HepG2 (cell line): ENCODE measurements around the gene SYNE2. TPM values are rescaled to one million over a fixed set of nuclear protein-coding genes. Genes with fewer than 3 reads are reported as not detected.

Source experiments
- ATAC-seq: fragments of 200-7000 bp; cut with Tn5 transposase; 3 replicates; pipeline ENCODE4 v1.9.1; 2020; ENCODE audit warnings: mild to moderate bottlenecking, moderate library complexity
- BruUV-seq: library from RNA; stranded (reverse); fragments of 400-500 nt; replicated peaks from 2 replicates; lab custom pipeline; 2021; lab: Mats Ljungman, UMichigan
- CTCF ChIA-PET: fragments of 300-600 bp; formaldehyde crosslinking; extraction: SDS; loops from one replicate; lab custom pipeline; 2021; ENCODE audit warnings: low total read pairs, inconsistent platforms, low intra/inter-chr PET ratio; lab: Yijun Ruan, JAX
- POLR2A ChIA-PET: fragments of 350-600 bp; sonication (Branson Sonifier 250); formaldehyde crosslinking; loops from one replicate; lab custom pipeline; 2020; ENCODE audit warnings: antibody characterized with exemption, inconsistent platforms; lab: Yijun Ruan, JAX
- DNase-seq: peaks from one replicate; pipeline ENCODE4 v3.0.0-alpha.2; 2015; ENCODE audit warnings: low spot score
- FAIRE-seq: peaks from 3 replicates; lab custom pipeline; 2011; peaks lifted over from hg19 to GRCh38; lab: Jason Lieb, UNC
- H2AFZ ChIP-seq: one replicate; pipeline ENCODE4 v1.6.1; 2011; ENCODE audit warnings: low read length, inconsistent platforms
- H3K27ac ChIP-seq: fragments of 300-600 bp; 3 replicates; pipeline ENCODE4 v1.8.0; 2011; ENCODE audit warnings: mixed run types, mild to moderate bottlenecking, mixed read lengths, low read length, inconsistent platforms; ENCODE audit not compliant: insufficient read depth; ENCODE audit errors: extremely low read length
- H3K27me3 ChIP-seq, 2 experiments: fragments of 200-600 bp in 1 of 2; 2 replicates in 1 of 2; 3 replicates in 1 of 2; pipeline versions ENCODE4 v1.6.0 to v1.8.0; 2011; ENCODE audit warnings: low read length in 2 of 2, mild to moderate bottlenecking in 2 of 2, moderate library complexity in 2 of 2, inconsistent platforms in 1 of 2; ENCODE audit not compliant: insufficient read depth in 2 of 2, control insufficient read depth in 1 of 2
- H3K36me3 ChIP-seq, 2 experiments: fragments of 200-600 bp in 1 of 2; replicated peaks in 1 of 2; 2 replicates in 1 of 2; 3 replicates in 1 of 2; pipeline versions ENCODE4 v1.5.1 to v1.8.0; 2011; ENCODE audit warnings: low read length in 2 of 2, inconsistent platforms in 1 of 2; ENCODE audit not compliant: insufficient read depth in 2 of 2, control insufficient read depth in 1 of 2
- H3K4me1 ChIP-seq: 2 replicates; pipeline ENCODE4 v1.5.1; 2012; ENCODE audit warnings: low read length, inconsistent platforms; ENCODE audit not compliant: insufficient read depth
- H3K4me2 ChIP-seq: 2 replicates; pipeline ENCODE4 v1.6.0; 2011; ENCODE audit warnings: low read depth, low read length, inconsistent platforms
- H3K4me3 ChIP-seq, 3 experiments: fragments of 200-600 bp in 1 of 3; sonication (generic), shearing (Covaris generic) in 1 of 3; replicated peaks in 1 of 3; 2 replicates each; pipeline ENCODE4 v1.5.1; 2011 to 2016; ENCODE audit warnings: low read length in 3 of 3, inconsistent platforms in 2 of 3, low read depth in 2 of 3, mild to moderate bottlenecking in 2 of 3, control low read depth in 1 of 3, mixed read lengths in 1 of 3; ENCODE audit not compliant: insufficient read depth in 1 of 3
- H3K79me2 ChIP-seq: one replicate; pipeline ENCODE4 v1.6.1; 2011; ENCODE audit warnings: low read length, inconsistent platforms; ENCODE audit not compliant: insufficient read depth
- H3K9ac ChIP-seq: 2 replicates; pipeline ENCODE4 v1.6.0; 2011; ENCODE audit warnings: mild to moderate bottlenecking, low read depth, low read length, inconsistent platforms; ENCODE audit not compliant: insufficient read depth
- H3K9me3 ChIP-seq: 2 replicates; pipeline ENCODE4 v1.5.1; 2012; ENCODE audit warnings: mild to moderate bottlenecking, low read length
- H4K20me1 ChIP-seq: 2 replicates; pipeline ENCODE4 v1.6.0; 2011; ENCODE audit warnings: inconsistent platforms, mild to moderate bottlenecking, low read length, moderate library complexity; ENCODE audit not compliant: insufficient read depth
- ARHGAP35 ChIP-seq: sonication (generic); formaldehyde crosslinking; IDR thresholded peaks from 2 replicates; pipeline ENCODE4 v1.9.0; 2022; ENCODE audit warnings: mild to moderate bottlenecking, inconsistent platforms, moderate library complexity, missing genetic modification reagents, borderline replicate concordance
- ARID2 ChIP-seq: sonication (generic); formaldehyde crosslinking; IDR thresholded peaks from 2 replicates; pipeline ENCODE4 v1.8.1; 2022; ENCODE audit warnings: mild to moderate bottlenecking, missing genetic modification reagents, borderline replicate concordance
- CCAR2 ChIP-seq: fragments of 200-400 bp; formaldehyde crosslinking; optimal IDR thresholded peaks from 2 replicates; pipeline ENCODE3; 2018; ENCODE audit warnings: low read depth, mild to moderate bottlenecking, low read length, moderate library complexity
- CEBPG ChIP-seq: IDR thresholded peaks from 2 replicates; pipeline ENCODE4 v1.6.1; 2016
- CENPT ChIP-seq: sonication (generic); formaldehyde crosslinking; IDR thresholded peaks from 2 replicates; pipeline ENCODE4 v1.8.0; 2022; ENCODE audit warnings: low read depth, mild to moderate bottlenecking, moderate library complexity, missing genetic modification reagents
- SIN3B ChIP-seq: fragments of 150-350 bp; IDR thresholded peaks from 2 replicates; pipeline ENCODE4 v1.6.1; 2014; ENCODE audit warnings: low read length
- TAF15 ChIP-seq: fragments of 200-400 bp; formaldehyde crosslinking; IDR thresholded peaks from one replicate; pipeline ENCODE4 v1.6.1; 2018; ENCODE audit warnings: mild to moderate bottlenecking, low read depth, low read length; ENCODE audit not compliant: poor library complexity, severe bottlenecking
- TEAD2 ChIP-seq: sonication (generic); formaldehyde crosslinking; IDR thresholded peaks from 2 replicates; pipeline ENCODE4 v1.9.0; 2021; ENCODE audit warnings: missing genetic modification reagents
- ZNF264 ChIP-seq: sonication (generic); formaldehyde crosslinking; IDR thresholded peaks from 2 replicates; pipeline ENCODE4 v1.4.0; 2020; ENCODE audit warnings: missing genetic modification reagents
- ZNF292 ChIP-seq: sonication (generic); formaldehyde crosslinking; IDR thresholded peaks from 2 replicates; pipeline ENCODE4 v1.8.1; 2022; ENCODE audit warnings: mild to moderate bottlenecking, low read depth, missing genetic modification reagents, borderline replicate concordance
- ZNF460 ChIP-seq: sonication (generic); formaldehyde crosslinking; IDR thresholded peaks from 2 replicates; pipeline ENCODE4 v1.5.1; 2020; ENCODE audit warnings: missing genetic modification reagents, mild to moderate bottlenecking, borderline replicate concordance
- ZNF550 ChIP-seq: sonication (generic); formaldehyde crosslinking; IDR thresholded peaks from 2 replicates; pipeline ENCODE4 v1.4.0; 2020; ENCODE audit warnings: mild to moderate bottlenecking, missing genetic modification reagents, borderline replicate concordance
- ZNF557 ChIP-seq: sonication (generic); formaldehyde crosslinking; IDR thresholded peaks from 2 replicates; pipeline ENCODE4 v1.4.0; 2020; ENCODE audit warnings: missing genetic modification reagents
- ZNF782 ChIP-seq: sonication (generic); formaldehyde crosslinking; IDR thresholded peaks from 2 replicates; pipeline ENCODE4 v1.4.0; 2020; ENCODE audit warnings: missing genetic modification reagents, mild to moderate bottlenecking, borderline replicate concordance
- ZNF841 ChIP-seq: sonication (generic); formaldehyde crosslinking; IDR thresholded peaks from 2 replicates; pipeline ENCODE4 v1.8.1; 2023; ENCODE audit warnings: missing genetic modification reagents, borderline replicate concordance
- WGBS: methylation state at CpG from one replicate; pipeline ENCODE4 v1.1.6; 2017; ENCODE audit warnings: low lambda C conversion rate; 5-methylcytosine and 5-hydroxymethylcytosine counted together
- in situ Hi-C: cut with HindIII; loops from 2 replicates; pipeline ENCODE4 v1.10.0; 2017; ENCODE audit warnings: low pct_unique_long_range_greater_than_20kb; ENCODE audit not compliant: extremely low pct_ligation_motif_present
- intact Hi-C: fragments of 100-400 bp; cut with micrococcal nuclease; formaldehyde crosslinking; loops from one replicate; pipeline ENCODE4 v1.10.0; 2022; ENCODE audit not compliant: unreplicated experiment
- polyA plus RNA-seq, 8 experiments: library from polyadenylated mRNA; depleted of rRNA in 3 of 8; stranded (reverse) in 7 of 8; unstranded in 1 of 8; fragments of >200 nt; fragmentation: Illumina TruSeq in 4 of 8; extraction: Trizol in 4 of 8; gene quantifications; 2 replicates each; pipeline versions ENCODE4 v1.2.1 to v1.2.3, GENCODE V29; 2011 to 2016; ENCODE audit warnings: low read depth in 4 of 8, missing spikeins in 1 of 8, mixed read lengths in 1 of 8; ENCODE audit not compliant: insufficient read depth in 1 of 8
- total RNA-seq, 5 experiments: library from RNA; depleted of rRNA; stranded (reverse); fragments of >200 nt; fragmentation: Illumina TruSeq; extraction: Trizol; gene quantifications; 2 replicates each; pipeline ENCODE4 v1.2.3, GENCODE V29; 2016; ENCODE audit warnings: low read depth in 1 of 5
- TF ChIP-seq, protein P1 (sequence below): sonication (generic); formaldehyde crosslinking; IDR thresholded peaks from 2 replicates; pipeline ENCODE4 v1.8.0; 2022; ENCODE audit warnings: mild to moderate bottlenecking, missing genetic modification reagents, borderline replicate concordance
- TF ChIP-seq, protein P2 (sequence below): IDR thresholded peaks from 2 replicates; pipeline ENCODE4 v1.6.1; 2016; ENCODE audit warnings: missing genetic modification reagents, missing compliant biosample characterization
- TF ChIP-seq, protein P3 (sequence below): sonication (generic); formaldehyde crosslinking; IDR thresholded peaks from 2 replicates; pipeline ENCODE4 v1.5.1; 2020; ENCODE audit warnings: missing genetic modification reagents, mild to moderate bottlenecking, borderline replicate concordance
- TF ChIP-seq, protein P4 (sequence below): sonication (generic); formaldehyde crosslinking; IDR thresholded peaks from 2 replicates; pipeline ENCODE4 v1.9.0; 2021; ENCODE audit warnings: missing genetic modification reagents, mild to moderate bottlenecking, borderline replicate concordance

SYNE2 gene
- total and polyA plus RNA-seq, 2 of the 13 experiments (the other 11 are each of a cell fraction or from before 2014, with no cell fraction given) = 6.2 to 13.3 TPM

DNA sequence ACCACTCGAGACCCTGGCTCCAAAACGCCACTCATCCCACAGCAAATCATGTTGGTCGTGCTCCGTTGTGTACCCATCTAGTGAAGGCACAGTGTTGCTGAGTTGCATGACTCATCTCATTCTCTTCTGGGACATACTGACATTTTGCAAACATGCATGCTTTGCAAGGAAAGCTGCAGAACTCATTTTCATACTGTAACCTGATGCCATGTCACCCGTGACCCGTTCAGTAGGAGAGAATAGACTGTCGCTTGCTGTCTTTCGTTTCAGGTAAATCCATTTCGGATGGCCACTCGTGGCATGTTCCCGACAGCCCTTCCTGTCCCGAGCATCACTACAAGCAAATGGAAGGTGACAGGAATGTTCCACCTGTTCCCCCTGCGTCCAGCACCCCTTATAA is 363.2 kb downstream of the SYNE2 start:
- Histone ChIP-seq H3K9ac (no peak overlapping the region), H4K20me1 (no peaks in the 10 kb centered on the region), H3K36me3 (peaks cover 0 to 14% of the 10 kb centered on the region in 2 experiments; a peak in 1 of 5 replicates), H2AFZ (no peak overlapping the region), H3K27me3 (no peaks in the 10 kb centered on the region), H3K79me2 (no peaks in the 10 kb centered on the region), H3K4me1 (no peaks in the 10 kb centered on the region), H3K9me3 (no peaks in the 10 kb centered on the region), H3K27ac (no peak overlapping the region), H3K4me3 (no peak overlapping the region), H3K4me2 (no peak overlapping the region)
- DNase-seq = no peak
- TF ChIP-seq CENPT (CRISPR knock-in tag) (no peak), ZNF782 (CRISPR knock-in tag) (no peak), TEAD2 (no peak), ZNF550 (CRISPR knock-in tag) (no peak), ZNF841 (CRISPR knock-in tag) (no peak), ARHGAP35 (CRISPR knock-in tag) (no peak), CCAR2 (no peak), SIN3B (no peak), ZNF264 (no peak), ZNF292 (no peak), ARID2 (CRISPR knock-in tag) (no peak), CEBPG (no peak), TAF15 (no peak), ZNF557 (CRISPR knock-in tag) (no peak), ZNF460 (no peak)
- TF ChIP-seq, protein P1, sequence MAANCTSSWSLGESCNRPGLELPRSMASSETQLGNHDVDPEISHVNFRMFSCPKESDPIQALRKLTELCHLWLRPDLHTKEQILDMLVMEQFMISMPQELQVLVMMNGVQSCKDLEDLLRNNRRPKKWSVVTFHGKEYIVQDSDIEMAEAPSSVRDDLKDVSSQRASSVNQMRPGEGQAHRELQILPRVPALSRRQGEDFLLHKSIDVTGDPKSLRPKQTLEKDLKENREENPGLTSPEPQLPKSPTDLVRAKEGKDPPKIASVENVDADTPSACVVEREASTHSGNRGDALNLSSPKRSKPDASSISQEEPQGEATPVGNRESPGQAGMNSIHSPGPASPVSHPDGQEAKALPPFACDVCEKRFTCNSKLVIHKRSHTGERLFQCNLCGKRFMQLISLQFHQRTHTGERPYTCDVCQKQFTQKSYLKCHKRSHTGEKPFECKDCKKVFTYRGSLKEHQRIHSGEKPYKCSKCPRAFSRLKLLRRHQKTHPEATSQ (CRISPR knock-in tag) = no peak
- TF ChIP-seq, protein P2, sequence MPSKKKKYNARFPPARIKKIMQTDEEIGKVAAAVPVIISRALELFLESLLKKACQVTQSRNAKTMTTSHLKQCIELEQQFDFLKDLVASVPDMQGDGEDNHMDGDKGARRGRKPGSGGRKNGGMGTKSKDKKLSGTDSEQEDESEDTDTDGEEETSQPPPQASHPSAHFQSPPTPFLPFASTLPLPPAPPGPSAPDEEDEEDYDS (CRISPR knock-in tag) = no peak
- TF ChIP-seq, protein P3, sequence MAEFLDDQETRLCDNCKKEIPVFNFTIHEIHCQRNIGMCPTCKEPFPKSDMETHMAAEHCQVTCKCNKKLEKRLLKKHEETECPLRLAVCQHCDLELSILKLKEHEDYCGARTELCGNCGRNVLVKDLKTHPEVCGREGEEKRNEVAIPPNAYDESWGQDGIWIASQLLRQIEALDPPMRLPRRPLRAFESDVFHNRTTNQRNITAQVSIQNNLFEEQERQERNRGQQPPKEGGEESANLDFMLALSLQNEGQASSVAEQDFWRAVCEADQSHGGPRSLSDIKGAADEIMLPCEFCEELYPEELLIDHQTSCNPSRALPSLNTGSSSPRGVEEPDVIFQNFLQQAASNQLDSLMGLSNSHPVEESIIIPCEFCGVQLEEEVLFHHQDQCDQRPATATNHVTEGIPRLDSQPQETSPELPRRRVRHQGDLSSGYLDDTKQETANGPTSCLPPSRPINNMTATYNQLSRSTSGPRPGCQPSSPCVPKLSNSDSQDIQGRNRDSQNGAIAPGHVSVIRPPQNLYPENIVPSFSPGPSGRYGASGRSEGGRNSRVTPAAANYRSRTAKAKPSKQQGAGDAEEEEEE (CRISPR knock-in tag) = no peak
- TF ChIP-seq, protein P4, sequence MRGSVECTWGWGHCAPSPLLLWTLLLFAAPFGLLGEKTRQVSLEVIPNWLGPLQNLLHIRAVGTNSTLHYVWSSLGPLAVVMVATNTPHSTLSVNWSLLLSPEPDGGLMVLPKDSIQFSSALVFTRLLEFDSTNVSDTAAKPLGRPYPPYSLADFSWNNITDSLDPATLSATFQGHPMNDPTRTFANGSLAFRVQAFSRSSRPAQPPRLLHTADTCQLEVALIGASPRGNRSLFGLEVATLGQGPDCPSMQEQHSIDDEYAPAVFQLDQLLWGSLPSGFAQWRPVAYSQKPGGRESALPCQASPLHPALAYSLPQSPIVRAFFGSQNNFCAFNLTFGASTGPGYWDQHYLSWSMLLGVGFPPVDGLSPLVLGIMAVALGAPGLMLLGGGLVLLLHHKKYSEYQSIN (CRISPR knock-in tag) = no peak
- ATAC-seq = no peak
- WGBS = 93% methylated on average over 13 of the region's 13 CpGs
- POLR2A ChIA-PET = no interaction called here
- in situ Hi-C loops (no loop called here), intact Hi-C loops (no loop called here)
- no peak for FAIRE-seq
- BruUV-seq = no TSS peak
- CTCF ChIA-PET = no interaction called here
